Measurements from ENCODE around the gene ACVR1C.

DNA sequence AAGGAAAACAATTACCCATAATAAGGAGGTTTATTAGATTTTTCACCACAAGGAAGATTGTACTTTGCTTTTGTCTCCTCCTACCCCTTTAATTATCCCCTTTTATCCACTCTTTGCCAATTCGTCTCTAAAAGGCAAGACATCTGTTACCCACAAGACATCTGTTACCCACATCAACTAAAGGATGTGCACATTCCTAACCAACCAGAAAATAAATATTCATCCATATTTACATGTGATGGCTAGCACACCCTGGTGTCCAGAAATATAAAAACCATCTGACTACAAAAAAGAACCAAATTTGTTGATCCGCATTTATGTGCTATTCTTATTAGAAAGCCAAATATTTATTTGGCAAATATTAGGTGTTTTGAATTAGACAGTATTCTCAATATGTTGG is 35.7 kb downstream of the ACVR1C start:
- TF ChIP-seq TAF1 (IDR thresholded peaks at IDR 0.05; ENCODE audit: low read depth, low read length) (no peak), POLR2A (IDR thresholded peaks at IDR 0.05; ENCODE audit: low read depth, low read length) (no peak)
